Left ventricle myocardium inferior (tissue), 1 donor: ENCODE measurements around the gene SCAMP2. TPM values are rescaled to one million over a fixed set of nuclear protein-coding genes. Genes with fewer than 3 reads are reported as not detected.

Experiments used
- DNase-seq: peaks from one replicate; pipeline ENCODE4 v3.0.0-alpha.2; 2020
- H3K27ac ChIP-seq: fragments of 200-600 bp; replicated peaks from 2 replicates; pipeline ENCODE4 v1.8.0; 2021
- H3K27me3 ChIP-seq: fragments of 200-600 bp; 2 replicates; pipeline ENCODE4 v1.8.0; 2021; ENCODE audit warnings: low read depth
- H3K36me3 ChIP-seq: fragments of 200-600 bp; 2 replicates; pipeline ENCODE4 v1.8.0; 2021
- H3K4me1 ChIP-seq: fragments of 200-600 bp; 2 replicates; pipeline ENCODE4 v1.8.0; 2021
- H3K4me3 ChIP-seq: fragments of 200-600 bp; 2 replicates; pipeline ENCODE4 v1.8.0; 2021; ENCODE audit warnings: mild to moderate bottlenecking, moderate library complexity
- H3K9me3 ChIP-seq: fragments of 200-600 bp; replicated peaks from 2 replicates; pipeline ENCODE4 v1.8.0; 2021
- CTCF ChIP-seq: fragments of 200-600 bp; IDR thresholded peaks from 2 replicates; pipeline ENCODE4 v1.8.0; 2021; ENCODE audit warnings: antibody characterized with exemption, mild to moderate bottlenecking, borderline replicate concordance
- intact Hi-C: fragments of 100-400 bp; cut with micrococcal nuclease; formaldehyde crosslinking; loops from one replicate; pipeline ENCODE4 v1.11.0; 2022
- total RNA-seq: library from RNA; stranded (reverse); fragmentation: NEBNext Ultra II Directional; extraction: Animal tissue kit (Norgen Biotek cat#: 25700); gene quantifications from one replicate; pipeline ENCODE4 v1.2.1, GENCODE V29; 2021
- donor health status: DM: no; HTN: yes; CAD: no; lungs with severe emphysema.

The SCAMP2 gene
- total RNA-seq, 1 donor from 2014 or later = 40.7 TPM

DNA sequence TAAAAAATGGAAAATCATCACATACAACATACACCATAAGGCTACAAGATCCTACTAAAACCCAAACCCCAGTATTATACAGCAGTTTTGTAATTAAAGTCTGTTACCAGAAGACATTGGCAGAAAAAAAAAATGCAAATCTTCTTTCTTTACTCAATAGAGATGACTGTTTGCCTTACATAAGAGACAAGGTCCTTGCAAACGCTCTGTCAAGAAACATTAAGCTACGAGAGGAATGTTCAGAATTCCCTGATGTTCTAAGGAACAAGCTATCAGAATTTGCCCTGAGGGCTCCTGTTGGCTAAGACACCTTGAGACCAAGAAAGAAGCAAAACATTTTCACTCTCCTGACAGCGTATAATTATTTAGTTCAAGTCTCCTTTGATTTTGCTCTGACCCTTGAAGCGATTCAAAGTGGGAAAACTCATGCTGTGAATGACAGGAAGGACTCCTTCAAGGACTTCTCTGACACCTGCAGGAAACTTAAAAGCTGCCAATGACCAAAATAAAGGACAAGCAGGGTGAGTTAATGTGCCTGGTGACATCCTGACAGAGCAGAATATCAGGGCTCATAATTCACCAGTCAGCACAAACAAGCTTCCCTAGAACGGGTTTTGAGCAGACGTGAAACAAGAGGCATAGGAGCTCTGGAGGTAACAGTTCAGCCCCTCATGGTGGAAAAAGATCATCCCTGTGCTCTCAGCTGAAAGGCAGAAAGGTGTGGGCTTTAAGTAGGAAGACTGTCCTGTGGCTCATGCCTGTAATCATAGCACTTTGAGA lies 2.5 kb downstream of the SCAMP2 start:
- intact Hi-C loops = no loop called here
- Histone ChIP-seq H3K4me1 (peaks cover 76% of the 10 kb centered on the region), H3K27me3 (no peaks in the 10 kb centered on the region), H3K9me3 (no peaks in the 10 kb centered on the region), H3K27ac (peak overlapping the region; percentile 97), H3K36me3 (no peaks in the 10 kb centered on the region), H3K4me3 (peak overlapping the region; percentile 46)
- DNase-seq = no peak
- no peak for TF ChIP-seq CTCF

DNA sequence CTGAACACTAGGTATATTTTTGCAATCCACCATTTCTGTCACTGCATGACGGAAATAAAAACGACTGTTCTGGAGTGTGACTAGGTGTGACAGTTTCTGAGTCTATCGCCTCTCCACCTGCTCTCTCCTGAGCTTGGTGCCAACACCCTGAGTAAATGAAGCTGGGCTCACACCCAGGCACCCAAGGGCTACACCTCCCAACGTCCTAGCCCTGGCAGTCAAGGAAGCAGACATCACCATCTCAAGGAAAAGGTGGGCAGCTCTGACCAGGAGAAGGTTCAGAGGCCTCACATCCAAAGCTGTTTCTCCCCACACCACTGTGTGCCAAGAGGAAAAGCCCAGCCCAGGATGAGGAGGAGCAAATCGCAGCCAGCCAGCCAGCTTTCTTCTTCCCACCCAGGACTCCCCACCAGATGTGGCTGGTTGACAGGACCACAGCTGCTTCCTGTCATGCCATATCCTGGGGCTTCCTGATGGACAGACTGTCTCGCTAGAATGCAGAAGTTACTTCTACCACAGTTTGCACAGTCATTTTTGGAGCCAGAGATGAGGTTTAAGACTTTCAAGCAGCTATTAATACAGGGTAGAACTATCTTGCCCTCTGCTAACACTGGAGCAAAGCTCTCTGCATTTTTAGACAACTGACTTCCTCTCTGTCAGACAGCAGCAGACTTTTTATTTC lies 3.3 kb downstream of the SCAMP2 start:
- Histone ChIP-seq H3K4me1 (peaks cover 79% of the 10 kb centered on the region), H3K4me3 (peak overlapping the region; percentile 46), H3K36me3 (no peaks in the 10 kb centered on the region), H3K9me3 (no peaks in the 10 kb centered on the region), H3K27me3 (no peaks in the 10 kb centered on the region), H3K27ac (peak overlapping the region; percentile 97)
- intact Hi-C loops = no loop called here
- DNase-seq = peak; percentile 80
- no peak for TF ChIP-seq CTCF

- Histone ChIP-seq H3K36me3 (no peaks in the 10 kb centered on the region), H3K4me3 (peak overlapping the region; percentile 46), H3K27me3 (no peaks in the 10 kb centered on the region), H3K9me3 (no peaks in the 10 kb centered on the region), H3K27ac (peak overlapping the region; percentile 97), H3K4me1 (peaks cover 84% of the 10 kb centered on the region)
- TF ChIP-seq CTCF = no peak
- no peak for DNase-seq
- intact Hi-C loops = no loop called here
Observed at GRCh38 chr15:74869372-74869725, 3.8 kb downstream of the SCAMP2 start.

- peaks cover 91% of the 10 kb centered on the region for H3K4me1 ChIP-seq
- H3K27me3 ChIP-seq = no peaks in the 10 kb centered on the region
- H3K36me3 ChIP-seq = no peaks in the 10 kb centered on the region
- DNase-seq = no peak
- H3K4me3 ChIP-seq = no peak overlapping the region
- intact Hi-C loops = no loop called here
- H3K9me3 ChIP-seq = no peaks in the 10 kb centered on the region
- H3K27ac ChIP-seq = peak overlapping the region; percentile 97
- TF ChIP-seq CTCF = no peak
Observed at GRCh38 chr15:74868059-74868458, 5.1 kb downstream of the SCAMP2 start.

- H3K36me3 ChIP-seq = no peaks in the 10 kb centered on the region
- peak overlapping the region; percentile 97 for H3K27ac ChIP-seq
- no peak for TF ChIP-seq CTCF
- H3K9me3 ChIP-seq = no peaks in the 10 kb centered on the region
- intact Hi-C loops = no loop called here
- H3K27me3 ChIP-seq = no peaks in the 10 kb centered on the region
- H3K4me3 ChIP-seq = no peak overlapping the region
- DNase-seq = no peak
- peaks cover 92% of the 10 kb centered on the region for H3K4me1 ChIP-seq
Observed at GRCh38 chr15:74867466-74868038, 5.6 kb downstream of the SCAMP2 start.
